ENCODE data around the gene AKT3. TPM values are rescaled to one million over a fixed set of nuclear protein-coding genes. Genes with fewer than 3 reads are reported as not detected.
A peak's percentile ranks its signal among the peaks of the same experiment; 100 is the strongest.

AKT3 gene
- total RNA-seq, 2 experiments from 2014 or later = 80.4 to 88.5 TPM

GRCh38 chr1:243710467-243710866 is 139.6 kb downstream of the AKT3 start:
- Mint-ChIP-seq H3K4me3 (no peak overlapping the region), H3K27ac (no peak overlapping the region), H3K4me1 (ENCODE audit: low read depth) (peaks cover 54% of the 10 kb centered on the region), H3K9me3 (no peaks in the 10 kb centered on the region), H3K27me3 (no peaks in the 10 kb centered on the region), H3K36me3 (ENCODE audit: low read depth) (no peaks in the 10 kb centered on the region)
- DNase-seq (no peak), ATAC-seq (ENCODE audit: poor library complexity) (no peak)
- Histone ChIP-seq H3K9me3 (ENCODE audit: control insufficient read depth in 1 of 2, insufficient read depth in 1 of 2, low read length in 2 of 2) (no peaks in the 10 kb centered on the region), H3K4me1 (ENCODE audit: insufficient read depth, low read length) (no peaks in the 10 kb centered on the region), H3K4me3 (ENCODE audit: low read length) (no peak overlapping the region), H3K27ac (ENCODE audit: low read depth in 1 of 2, low read length in 2 of 2) (no peak overlapping the region), H3K27me3 (ENCODE audit: control insufficient read depth in 1 of 2, insufficient read depth in 2 of 2, low read length in 2 of 2) (no peaks in the 10 kb centered on the region), H3K36me3 (ENCODE audit: insufficient read depth, low read length) (no peaks in the 10 kb centered on the region)
- CTCF ChIA-PET = interaction anchor here (1.7 kb wide), 1 partner anchor 38 kb away, joined by 3 read pairs; no protein-coding TSS in a partner anchor
- no peak for TF ChIP-seq CTCF (IDR thresholded peaks at IDR 0.05)
- intact Hi-C loops (cut with DNase I, micrococcal nuclease) = no loop called here
- POLR2A ChIA-PET = no interaction called here

GRCh38 chr1:243708210-243708609 is 141.8 kb downstream of the AKT3 start:
- Histone ChIP-seq H3K9me3 (ENCODE audit: control insufficient read depth in 1 of 2, insufficient read depth in 1 of 2, low read length in 2 of 2) (no peaks in the 10 kb centered on the region), H3K4me3 (ENCODE audit: low read length) (no peak overlapping the region), H3K36me3 (ENCODE audit: insufficient read depth, low read length) (no peaks in the 10 kb centered on the region), H3K27me3 (ENCODE audit: control insufficient read depth in 1 of 2, insufficient read depth in 2 of 2, low read length in 2 of 2) (no peaks in the 10 kb centered on the region), H3K4me1 (ENCODE audit: insufficient read depth, low read length) (no peaks in the 10 kb centered on the region), H3K27ac (ENCODE audit: low read depth in 1 of 2, low read length in 2 of 2) (no peak overlapping the region)
- ATAC-seq (ENCODE audit: poor library complexity) = no peak
- ChIA-PET POLR2A (no interaction called here), CTCF (interaction anchor here (0.7 kb wide), 1 partner anchor 200 kb away, joined by 3 read pairs; no protein-coding TSS in a partner anchor)
- Mint-ChIP-seq H3K4me1 (ENCODE audit: low read depth) (peaks cover 32% of the 10 kb centered on the region), H3K4me3 (no peak overlapping the region), H3K36me3 (ENCODE audit: low read depth) (no peaks in the 10 kb centered on the region), H3K9me3 (no peaks in the 10 kb centered on the region), H3K27ac (no peak overlapping the region), H3K27me3 (no peaks in the 10 kb centered on the region)
- DNase-seq = peak in 3 of 14 experiments; percentile 19 to 27 (median 20)
- intact Hi-C loops (cut with DNase I, micrococcal nuclease) = loop anchor here (1.0 to 5.0 kb wide), 5 partner anchors 39 to 565 kb away; no protein-coding TSS in a partner anchor
- peak; percentile 50 for TF ChIP-seq CTCF (IDR thresholded peaks at IDR 0.05)

GRCh38 chr1:243706563-243706962 is 143.5 kb downstream of the AKT3 start:
- Histone ChIP-seq H3K9me3 (ENCODE audit: control insufficient read depth in 1 of 2, insufficient read depth in 1 of 2, low read length in 2 of 2) (no peaks in the 10 kb centered on the region), H3K4me3 (ENCODE audit: low read length) (no peak overlapping the region), H3K27me3 (ENCODE audit: control insufficient read depth in 1 of 2, insufficient read depth in 2 of 2, low read length in 2 of 2) (no peaks in the 10 kb centered on the region), H3K4me1 (ENCODE audit: insufficient read depth, low read length) (no peaks in the 10 kb centered on the region), H3K27ac (ENCODE audit: low read depth in 1 of 2, low read length in 2 of 2) (no peak overlapping the region), H3K36me3 (ENCODE audit: insufficient read depth, low read length) (no peaks in the 10 kb centered on the region)
- Mint-ChIP-seq H3K27ac (no peak overlapping the region), H3K36me3 (ENCODE audit: low read depth) (peaks cover 5% of the 10 kb centered on the region), H3K9me3 (no peaks in the 10 kb centered on the region), H3K4me1 (ENCODE audit: low read depth) (peaks cover 17% of the 10 kb centered on the region), H3K4me3 (no peak overlapping the region), H3K27me3 (no peaks in the 10 kb centered on the region)
- intact Hi-C loops (cut with DNase I, micrococcal nuclease) = loop anchor here in 1 of 2 experiments (5.0 kb wide), 3 partner anchors 41 to 566 kb away; no protein-coding TSS in a partner anchor
- POLR2A ChIA-PET = no interaction called here
- ATAC-seq (ENCODE audit: poor library complexity) (no peak), DNase-seq (no peak)
- CTCF ChIA-PET = no interaction called here
- TF ChIP-seq CTCF (IDR thresholded peaks at IDR 0.05) = no peak
